Activated T-cell treated with anti-CD3 and anti-CD28 coated beads for 4 hours (primary cell): ENCODE results near the gene RPS14.
"Not testable (repeated sequence)": the region's sequence is repeated elsewhere in the genome, so short reads cannot be mapped to it uniquely, and the experiment has no call there.

Source experiments
- DNase-seq: peaks from one replicate; pipeline ENCODE4 v3.0.0-alpha.2; 2020

RPS14 gene

DNA sequence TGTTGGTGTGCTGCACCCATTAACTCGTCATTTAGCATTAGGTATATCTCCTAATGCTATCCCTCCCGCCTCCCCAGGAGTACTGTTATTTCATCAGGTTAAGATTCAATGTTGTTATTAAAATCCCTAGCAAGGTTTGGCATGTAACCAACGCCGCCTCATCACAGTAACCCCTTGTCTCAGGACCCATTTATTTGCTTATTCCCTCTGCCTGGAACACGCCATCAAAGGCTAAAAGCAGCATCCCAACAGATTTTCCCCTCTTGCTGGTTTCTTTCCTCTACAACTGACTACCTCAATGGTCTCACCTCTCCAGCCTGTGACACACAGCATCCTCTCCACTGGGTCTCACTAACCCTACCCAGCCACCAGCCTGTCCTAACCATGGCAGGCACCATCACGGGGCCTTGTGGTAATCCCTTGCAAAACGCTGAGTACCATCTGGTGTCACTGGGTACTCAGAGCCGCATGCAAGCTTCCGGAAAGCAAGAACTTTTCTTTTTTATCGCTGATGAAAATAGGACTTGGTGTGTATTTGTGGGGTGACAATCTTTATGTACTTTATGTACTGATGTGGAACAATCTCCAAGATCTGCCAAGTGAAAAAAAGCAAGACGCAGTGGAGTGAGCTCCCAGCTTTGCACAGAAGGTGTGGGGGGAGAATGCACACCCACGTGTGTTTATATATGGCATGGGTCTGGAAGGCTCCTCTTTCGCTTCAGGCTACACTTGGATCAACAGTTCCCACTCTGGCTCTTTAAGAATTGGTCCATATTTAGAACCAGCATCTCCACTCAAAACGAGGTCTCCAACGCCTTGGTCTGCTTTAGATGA lies 6.1 kb downstream of the RPS14 start:
- no peak for DNase-seq

DNA sequence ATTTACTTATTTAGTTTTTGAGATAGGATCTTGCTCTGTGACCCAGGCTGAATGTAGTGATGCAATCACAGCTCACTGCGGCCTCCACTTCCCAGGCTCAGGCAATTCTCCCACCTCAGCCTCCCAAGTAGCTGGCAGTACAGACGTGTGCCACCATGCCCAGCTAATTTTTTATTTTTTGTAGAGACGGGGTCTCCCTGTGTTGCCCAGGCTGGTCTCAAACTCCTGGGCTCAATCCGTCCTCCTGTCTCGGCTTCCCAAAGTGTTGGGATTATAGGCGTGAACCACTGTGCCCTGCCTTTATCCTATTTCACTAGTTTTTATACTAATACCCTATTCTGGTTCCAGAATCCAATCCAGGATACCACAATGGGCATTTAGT lies 6.8 kb downstream of the RPS14 start:
- DNase-seq, result no peak

DNA sequence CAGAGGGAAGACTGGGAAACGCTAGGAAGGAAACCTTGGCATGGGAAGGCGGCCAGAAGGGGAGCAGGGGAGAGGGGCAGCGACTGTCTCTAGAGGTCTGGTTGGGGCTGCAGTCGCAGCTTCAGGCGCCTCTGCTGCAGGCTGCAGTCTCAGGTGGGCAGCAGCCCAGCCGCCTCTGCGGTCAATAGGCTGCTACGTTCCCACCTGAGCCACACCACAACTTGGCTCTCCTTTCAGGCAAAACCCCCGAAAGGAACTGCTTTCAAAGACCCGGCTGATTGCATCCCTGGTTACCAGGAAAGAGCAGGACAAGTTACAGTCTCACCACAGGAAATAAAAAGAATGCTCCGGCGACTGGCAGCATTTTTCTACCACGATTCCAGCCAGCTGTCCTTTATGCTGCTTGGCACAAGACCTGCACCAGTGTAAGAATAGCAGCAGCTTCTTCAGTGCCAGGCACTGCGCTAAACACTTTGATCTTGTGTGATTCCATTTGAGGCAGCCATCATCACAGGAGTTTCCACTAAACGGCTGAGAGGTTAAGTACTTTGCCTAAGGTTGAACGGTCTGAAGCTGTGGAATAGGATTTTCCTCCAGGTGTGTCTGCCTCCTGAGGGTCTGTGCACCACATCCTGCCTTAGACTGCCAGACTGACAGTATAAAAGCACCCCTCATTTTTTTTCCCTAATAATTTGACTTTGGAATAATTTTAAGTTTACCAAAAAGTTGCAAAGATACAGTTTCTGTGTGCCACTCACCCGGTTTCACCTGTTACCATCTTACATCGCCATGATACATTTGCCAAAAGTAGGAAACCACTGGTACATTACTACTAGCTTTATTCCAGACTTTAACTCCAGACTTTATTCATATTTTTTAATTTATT lies 7.5 kb downstream of the RPS14 start:
- no peak for DNase-seq

DNA sequence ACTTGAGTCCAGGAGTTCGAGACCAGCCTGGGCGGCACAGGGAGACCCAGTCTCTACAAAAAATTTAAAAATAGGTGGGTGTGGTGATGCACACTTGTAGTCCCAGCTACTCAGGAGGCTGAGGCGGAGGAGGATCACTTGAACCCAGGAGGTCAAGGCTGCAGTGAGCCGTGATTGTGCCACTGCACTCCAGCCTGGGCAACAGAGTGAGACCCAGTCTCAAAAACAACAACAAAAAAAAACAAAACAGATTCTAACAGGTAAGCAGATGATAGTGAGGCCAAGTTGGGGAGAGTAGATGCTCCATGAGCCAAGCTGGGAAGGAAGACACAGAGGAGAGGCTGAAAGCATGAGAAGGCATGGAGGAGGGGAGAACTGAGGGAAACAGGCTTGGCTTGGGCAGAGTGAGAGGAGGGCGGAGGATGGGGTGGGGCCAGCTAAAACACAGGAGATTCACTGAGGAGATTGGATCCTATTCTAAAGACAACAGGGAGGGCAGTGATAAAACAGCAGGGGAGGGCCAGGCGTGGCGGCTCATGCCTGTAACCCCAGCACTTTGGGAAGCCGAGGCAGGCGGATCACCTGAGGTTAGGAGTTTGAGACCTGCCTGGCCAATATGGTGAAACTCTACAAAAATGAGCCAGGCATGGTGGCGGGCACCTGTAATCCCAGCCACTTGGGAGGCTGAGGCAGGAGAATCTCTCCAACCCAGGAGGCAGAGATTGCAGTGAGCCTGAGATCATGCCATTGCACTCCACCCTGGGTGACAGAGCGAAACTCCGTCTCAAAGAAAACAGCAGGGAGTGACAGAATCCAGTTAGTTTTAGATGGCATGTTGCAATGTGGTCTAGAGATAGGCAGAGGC lies 8.4 kb downstream of the RPS14 start:
- DNase-seq, result no peak

DNA sequence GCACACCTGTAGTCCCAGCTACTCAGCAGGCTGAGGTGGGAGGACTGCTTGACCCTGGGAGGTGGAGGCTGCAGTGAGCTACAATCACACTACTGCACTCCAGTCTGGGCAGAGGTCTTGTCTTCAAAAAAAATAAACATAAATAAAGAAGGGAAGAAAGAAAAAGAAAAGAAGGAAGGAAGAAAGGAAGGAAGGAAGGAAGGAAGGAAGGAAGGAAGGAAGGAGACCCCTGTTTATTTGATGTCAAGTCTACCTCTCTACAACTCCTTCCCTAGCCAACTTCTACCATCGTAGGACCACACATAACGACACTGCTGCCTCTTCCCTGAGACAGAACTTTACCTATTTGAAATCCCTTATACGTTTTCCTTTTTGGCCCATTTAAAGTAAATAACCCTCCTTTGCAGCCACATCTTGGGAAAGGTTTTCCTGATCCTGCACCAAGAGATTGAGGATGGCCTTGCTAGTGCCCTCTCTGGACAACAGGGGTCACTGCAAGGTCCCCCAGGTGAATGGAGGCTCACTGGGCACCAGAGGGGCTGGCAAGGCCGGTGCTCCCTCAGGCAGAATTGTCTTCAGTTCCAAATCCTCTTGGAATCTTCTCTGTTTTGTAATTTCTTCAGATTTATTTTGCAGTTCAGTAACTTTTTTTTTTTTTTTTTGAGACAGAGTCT lies 10.5 kb downstream of the RPS14 start:
- DNase-seq, result no peak

DNA sequence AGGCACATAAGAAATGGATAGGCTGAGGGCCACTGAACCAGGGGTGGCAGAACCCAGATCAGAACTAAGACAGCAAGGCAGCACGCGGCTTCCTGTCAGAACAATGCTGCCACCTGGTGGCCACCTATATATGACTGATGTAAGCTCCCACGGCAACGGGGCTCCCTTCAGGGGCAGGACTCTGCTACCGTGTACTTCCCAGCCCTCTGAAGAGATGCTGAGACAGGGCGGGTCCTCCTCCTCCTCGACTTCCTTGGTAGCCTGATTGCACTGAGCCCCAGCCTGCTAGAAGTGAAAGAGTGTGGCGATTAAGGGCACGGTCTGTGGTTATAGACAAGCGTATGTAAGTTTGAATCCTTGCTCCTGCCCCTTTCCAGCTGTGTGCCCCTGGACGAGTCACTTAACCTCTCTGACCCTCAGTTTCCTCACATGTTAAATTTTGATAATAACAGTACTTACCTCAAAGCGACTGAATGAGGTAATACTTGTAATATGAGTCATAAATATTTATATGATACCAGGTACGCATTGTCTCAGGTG lies 13.3 kb downstream of the RPS14 start:
- peak; percentile 91 for DNase-seq

DNA sequence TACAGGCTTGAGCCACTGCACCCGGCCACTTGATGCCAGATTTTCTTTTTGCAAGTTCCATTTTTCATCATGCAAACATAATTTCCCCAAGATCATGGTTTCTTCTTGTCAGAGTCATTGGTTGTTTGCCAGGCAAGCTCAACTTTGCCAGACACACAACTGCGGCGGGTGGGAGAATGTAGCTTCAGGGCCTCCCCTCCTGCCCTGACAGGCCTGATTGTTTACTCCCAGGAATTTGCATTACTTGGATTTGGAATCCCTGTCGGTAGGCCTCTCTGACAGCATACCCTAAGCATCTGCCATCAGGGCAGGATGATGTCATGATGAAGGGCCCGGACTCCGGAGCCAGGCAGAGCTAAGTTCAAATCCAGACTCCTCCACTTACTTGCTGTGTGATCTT lies 15.1 kb downstream of the RPS14 start:
- DNase-seq, result no peak

DNA sequence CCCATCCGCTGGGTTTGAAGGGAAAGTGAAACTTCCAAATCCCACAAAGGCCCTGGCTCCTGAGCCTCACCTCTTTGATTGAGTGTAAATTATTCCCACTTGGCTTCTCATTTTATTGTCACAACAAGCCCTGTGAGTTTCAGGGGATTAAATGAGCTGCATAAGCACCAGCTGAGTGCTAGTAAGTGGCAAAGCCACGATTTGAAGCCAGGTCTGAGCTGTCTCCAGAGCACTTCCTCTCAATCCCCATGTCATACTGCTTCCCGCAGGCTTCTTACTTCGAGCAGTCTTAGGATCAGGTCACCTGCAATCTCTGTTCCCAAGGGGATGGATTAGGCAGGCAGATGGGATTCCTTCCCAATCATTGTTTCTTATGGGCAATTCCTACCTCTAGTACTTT lies 18.0 kb downstream of the RPS14 start:
- no peak for DNase-seq

DNA sequence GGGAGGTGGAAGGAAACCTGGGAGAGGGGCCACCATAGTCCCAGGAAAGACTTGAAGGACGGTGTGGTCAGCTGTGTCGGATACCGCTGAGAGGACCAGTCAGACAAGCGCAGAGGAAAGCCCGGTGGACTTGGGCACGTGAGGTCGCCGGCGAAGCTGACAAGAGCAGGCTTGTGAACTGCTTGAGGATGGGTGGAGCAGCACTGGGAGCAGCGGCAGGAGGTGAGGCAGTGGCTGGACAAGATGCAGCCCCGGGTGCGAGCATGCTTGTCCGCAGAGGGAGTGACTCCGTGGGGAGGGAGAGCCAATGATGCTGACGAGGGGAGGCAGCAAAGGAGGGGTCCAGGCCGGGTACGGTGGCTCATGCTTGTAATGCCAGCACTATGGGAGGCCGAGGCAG lies 18.5 kb downstream of the RPS14 start:
- DNase-seq, result no peak

DNA sequence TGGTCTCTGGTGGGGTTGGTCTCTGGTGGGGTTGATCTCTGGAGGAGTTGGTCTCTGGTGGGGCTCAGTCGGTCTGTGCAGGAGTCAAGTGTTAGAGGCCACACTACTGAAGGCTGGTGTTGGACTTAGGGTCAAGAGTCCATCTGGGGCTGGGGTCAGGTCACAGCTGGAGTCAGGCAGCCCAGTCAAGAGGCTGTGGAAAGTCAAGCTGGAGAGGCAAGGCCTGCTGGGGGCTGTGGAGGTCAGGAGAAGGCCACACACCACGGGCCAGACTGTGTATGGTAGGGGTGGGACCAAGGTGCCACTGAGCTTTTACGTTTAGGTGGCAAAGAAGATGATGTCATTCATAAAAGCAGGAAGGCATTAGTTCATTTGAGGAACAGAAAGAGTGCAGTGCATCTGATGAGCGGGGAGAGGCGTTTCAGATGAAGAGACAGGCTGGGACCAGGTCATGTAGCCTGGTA lies 20.1 kb downstream of the RPS14 start:
- DNase-seq, result no peak

DNA sequence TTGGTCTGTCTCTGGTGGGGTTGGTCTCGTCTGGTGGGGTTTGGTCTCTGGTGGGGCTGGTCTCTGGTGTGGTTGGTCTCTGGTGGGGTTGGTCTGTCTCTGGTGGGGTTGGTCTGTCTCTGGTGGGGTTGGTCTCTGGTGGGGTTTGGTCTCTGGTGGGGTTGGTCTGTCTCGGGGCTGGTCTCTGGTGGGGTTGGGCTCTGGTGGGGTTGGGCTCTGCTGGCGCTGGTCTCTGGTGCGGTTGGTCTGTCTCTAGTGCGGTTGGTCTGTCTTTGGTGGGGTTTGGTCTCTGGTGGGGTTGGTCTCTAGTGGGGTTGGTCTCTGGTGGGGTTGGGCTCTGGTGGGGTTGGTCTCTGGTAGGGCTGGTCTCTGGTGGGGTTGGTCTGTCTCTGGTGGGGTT lies 20.6 kb downstream of the RPS14 start:
- DNase-seq, result no peak

DNA sequence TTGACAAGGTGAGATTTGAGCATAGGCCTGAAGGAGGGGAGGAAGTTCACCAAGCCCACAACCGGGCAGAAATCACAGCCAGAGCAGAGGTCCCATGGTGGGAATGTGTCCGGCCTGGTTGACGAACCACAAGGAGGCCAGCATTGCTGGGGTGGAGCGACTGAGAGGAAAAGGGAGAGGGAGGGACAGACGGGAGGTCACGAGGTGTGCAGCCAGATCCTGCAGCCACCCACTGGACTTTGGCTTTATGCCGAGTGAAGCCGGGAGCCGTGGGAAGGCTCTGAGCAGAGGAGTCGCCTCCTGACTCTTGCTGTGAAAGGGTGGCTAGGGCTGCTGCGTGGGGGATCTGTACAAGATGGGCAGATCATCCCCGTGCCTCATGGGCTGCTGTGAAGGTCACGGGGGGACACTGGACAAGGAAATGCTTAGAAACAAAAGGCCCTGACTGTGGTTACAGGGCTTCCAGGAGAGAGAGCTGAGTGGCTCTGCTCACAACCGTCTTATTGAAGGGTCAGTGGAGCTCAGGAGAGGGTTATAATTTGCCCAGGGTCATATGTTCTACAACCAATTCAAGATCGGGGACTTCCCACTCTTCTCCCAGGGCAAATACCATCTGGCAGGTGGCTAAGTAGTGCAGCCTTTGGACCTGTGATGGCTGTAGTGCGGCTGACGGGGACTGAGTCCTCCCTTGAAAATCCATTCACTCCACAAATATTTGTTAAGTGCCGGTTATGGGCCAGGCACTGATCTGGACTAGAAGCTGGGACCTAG lies 21.2 kb downstream of the RPS14 start:
- DNase-seq, result no peak

DNA sequence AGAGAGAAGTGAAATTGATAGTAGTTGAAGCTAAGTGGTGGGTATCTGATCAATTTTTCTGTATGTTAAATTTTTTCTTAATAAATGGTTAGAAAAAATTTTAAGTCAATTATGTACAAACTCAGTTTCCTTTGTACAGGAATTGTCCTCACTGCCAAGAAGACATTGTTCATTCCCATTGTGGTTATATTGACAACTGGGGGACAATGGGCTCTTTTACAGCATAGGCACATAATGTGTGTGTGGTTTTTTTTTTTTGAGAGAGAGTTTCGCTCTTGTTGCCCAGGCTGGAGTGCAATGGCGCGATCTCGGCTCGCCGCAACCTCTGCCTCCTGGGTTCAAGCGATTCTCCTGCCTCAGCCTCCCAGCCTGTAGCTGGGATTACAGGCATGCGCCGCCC lies 23.4 kb downstream of the RPS14 start:
- not testable (repeated sequence) for DNase-seq

DNA sequence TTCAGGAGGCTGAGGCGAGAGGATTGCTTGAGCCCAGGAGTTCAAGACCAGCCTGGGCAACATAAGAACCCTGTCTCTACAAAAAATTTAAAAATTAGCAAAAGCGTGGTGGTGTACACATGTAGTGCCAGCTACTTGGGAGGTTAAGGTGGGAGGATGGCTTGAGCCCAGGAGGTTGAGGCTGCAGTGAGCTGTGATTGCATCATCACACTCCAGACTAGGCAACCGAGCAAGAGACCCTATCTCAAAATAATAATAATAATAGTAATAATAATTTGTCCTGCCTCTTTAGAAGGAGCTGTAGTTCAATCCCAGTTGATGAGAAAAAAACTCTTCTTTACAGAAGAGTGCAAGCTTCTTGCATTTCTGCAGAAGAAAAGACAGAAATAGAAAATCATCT lies 26.8 kb downstream of the RPS14 start:
- DNase-seq, result no peak

DNA sequence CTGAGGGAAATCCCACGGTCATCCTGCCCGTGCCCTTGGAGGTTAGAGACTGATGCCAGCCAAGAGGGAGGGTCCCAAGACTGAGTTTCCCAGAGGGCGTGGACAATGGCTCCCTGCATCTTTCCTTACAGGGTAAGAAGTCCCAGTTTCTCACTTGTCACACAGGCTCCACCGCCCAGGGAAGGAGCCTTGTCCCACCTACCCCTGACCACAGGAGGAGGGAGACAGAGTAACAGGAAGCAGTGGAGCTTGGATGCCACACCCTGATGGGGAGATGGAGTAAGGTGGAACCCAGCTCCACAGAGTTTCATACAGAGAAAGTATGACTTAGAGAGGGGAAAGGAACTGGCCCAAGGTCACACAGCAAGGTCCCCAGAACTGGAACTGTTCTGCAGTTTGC lies 27.5 kb downstream of the RPS14 start:
- DNase-seq, result no peak

DNA sequence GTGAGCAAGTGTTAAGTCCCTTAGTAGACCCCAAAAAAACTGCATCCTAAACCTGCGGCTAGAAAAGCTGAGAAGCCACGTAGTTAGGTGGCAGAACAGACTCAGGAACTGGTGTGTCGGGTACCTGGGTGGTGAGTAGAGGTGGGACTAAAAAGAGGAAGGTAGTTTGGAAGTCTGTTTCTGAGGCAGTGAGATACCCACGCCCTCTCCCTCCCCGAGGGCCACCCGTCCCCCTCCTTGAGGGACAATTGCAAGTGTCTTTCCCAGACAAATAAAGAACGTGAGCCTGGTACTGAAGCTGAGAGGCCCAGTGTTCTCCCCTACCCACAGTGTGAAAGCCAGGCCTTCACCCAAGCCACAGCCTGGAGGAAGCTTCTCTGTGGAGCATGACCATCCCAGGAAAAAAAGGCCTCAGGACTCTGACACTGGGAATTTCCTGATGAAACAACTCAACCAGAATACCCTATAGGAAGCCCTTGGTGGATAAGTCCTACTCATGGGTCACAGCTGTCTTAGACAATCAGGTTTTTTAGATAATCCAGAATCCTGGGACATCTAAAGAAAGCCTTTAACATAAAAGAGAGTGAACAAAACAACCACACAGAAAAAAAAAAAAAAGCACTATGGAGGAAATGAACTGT lies 29.8 kb downstream of the RPS14 start:
- DNase-seq, result no peak

DNA sequence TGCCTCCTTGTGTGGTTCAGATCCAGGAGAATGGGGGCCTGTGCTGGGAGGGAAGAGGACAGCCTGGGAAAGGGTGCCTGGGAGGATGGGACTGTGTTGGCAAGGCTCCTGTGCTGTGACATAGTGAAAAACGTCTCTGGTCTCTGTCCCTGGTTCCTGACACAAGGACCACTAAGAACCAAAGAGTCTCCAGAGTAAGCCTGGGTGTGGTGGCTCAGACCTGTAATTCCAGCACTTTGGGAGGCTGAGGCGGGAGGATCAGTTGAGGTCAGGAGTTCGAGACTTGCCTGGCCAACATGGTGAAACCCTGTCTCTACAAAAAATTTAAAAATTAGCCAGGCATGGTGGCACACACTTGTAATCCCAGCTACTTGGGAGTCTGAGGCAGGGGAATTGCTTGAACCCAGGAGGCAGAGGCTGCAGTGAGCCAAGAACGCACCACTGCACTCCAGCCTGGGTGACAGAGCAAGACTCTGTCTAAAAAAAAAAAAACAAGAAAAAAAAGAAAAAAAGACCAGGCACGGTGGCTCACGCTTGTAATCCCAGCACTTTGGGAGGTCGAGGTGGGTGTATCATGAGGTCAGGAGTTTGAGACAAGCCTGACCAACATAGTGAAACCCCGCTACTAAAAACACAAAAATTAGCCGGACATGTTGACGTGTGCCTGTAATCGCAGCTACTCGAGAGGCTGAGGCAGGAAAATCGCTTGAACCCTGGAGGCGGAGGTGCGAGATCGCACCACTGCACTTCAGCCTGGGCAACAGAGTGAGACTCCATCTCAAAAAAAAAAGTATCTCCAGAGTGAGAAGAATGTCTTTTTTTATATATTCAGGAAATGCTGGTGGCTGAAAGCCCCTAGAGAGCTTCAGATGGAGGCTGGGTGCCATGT lies 35.4 kb downstream of the RPS14 start:
- not testable (repeated sequence) for DNase-seq

DNA sequence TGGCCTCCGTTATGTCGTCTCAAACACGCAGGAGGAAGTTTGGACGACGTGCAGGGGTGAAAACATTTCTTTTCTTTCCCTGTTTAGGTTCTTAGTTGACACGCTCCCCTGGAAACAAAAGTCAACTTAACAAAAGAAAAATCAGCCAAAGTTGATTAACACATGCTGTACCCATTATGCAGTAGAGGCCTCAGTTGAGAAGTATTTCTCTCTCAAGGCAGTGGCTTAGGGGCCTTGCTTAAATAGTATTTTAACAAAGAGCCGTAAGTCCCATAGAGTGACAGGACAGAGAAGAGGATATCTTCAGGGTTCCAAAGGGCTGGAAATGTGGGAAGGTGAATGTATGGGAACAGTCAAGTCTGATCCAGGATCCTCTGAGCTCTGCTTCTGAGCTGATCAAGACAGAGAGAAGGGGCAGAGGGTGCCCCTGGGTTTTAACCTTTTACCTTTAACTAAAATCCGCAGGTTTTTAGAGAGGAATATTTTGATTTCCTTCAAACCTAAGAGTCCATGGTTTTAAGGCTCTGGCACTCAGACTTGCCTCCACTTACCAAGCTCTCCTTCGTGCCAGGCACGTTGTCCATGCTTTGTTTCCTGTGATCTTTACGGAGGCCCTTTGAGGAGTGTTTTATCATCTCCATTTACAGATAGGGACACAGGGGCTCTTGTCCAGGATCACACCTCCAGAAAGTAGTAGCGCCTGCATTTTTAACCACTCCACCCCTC lies 36.2 kb downstream of the RPS14 start:
- no peak for DNase-seq
